Sigmoid colon (tissue), 7 donors: ENCODE results near the gene CD247. TPM values are rescaled to one million over a fixed set of nuclear protein-coding genes. Genes with fewer than 3 reads are reported as not detected.

ENCODE experiments used
- DNase-seq: peaks from one replicate; pipeline ENCODE4 v3.0.0-alpha.2; 2019
- H3K27ac ChIP-seq, 4 donors: fragments of 200-600 bp; sonication (generic); one replicate each; pipeline ENCODE4 v1.5.1; 2016 to 2019; ENCODE audit warnings: mild to moderate bottlenecking in 1 of 4
- H3K27me3 ChIP-seq, 3 donors: fragments of 200-600 bp; sonication (generic); one replicate each; pipeline ENCODE4 v1.5.1; 2019; ENCODE audit warnings: mild to moderate bottlenecking in 1 of 3
- H3K36me3 ChIP-seq, 4 donors: fragments of 200-600 bp; sonication (generic); one replicate each; pipeline ENCODE4 v1.5.1; 2016 to 2019
- H3K4me1 ChIP-seq, 4 donors: fragments of 200-600 bp; sonication (generic); one replicate each; pipeline ENCODE4 v1.5.1; 2017 to 2019
- H3K4me3 ChIP-seq, 4 donors: fragments of 200-600 bp; sonication (generic); one replicate each; pipeline ENCODE4 v1.5.1; 2017 to 2019; ENCODE audit warnings: mild to moderate bottlenecking in 2 of 4, moderate library complexity in 1 of 4
- H3K9me3 ChIP-seq, 4 donors: fragments of 200-600 bp in 3 of 4; sonication (generic) in 3 of 4; one replicate each; pipeline versions ENCODE4 v1.5.1 to v1.6.1; 2013 to 2019
- CTCF ChIP-seq, 4 experiments: fragments of 450-650 bp in 3 of 4; fragments of 200-600 bp in 1 of 4; IDR thresholded peaks; one replicate each; pipeline ENCODE4 v1.5.1; 2016 to 2019; ENCODE audit warnings: antibody characterized with exemption in 4 of 4, mild to moderate bottlenecking in 3 of 4, moderate library complexity in 2 of 4
- EP300 ChIP-seq, 4 donors: sonication (generic); formaldehyde crosslinking; IDR thresholded peaks; one replicate each; pipeline ENCODE4 v1.6.1; 2017; ENCODE audit warnings: antibody characterized with exemption in 4 of 4
- POLR2A ChIP-seq, 2 donors: fragments of 450-650 bp; IDR thresholded peaks; one replicate each; pipeline ENCODE4 v1.6.1; 2016; ENCODE audit warnings: antibody characterized with exemption in 2 of 2, mild to moderate bottlenecking in 2 of 2, moderate library complexity in 2 of 2
- POLR2AphosphoS5 ChIP-seq, 4 donors: sonication (generic); formaldehyde crosslinking; IDR thresholded peaks; one replicate each; pipeline ENCODE4 v1.6.1; 2017; ENCODE audit warnings: antibody characterized with exemption in 4 of 4
- WGBS, 2 donors: extraction: QIAGEN DNeasy Blood & Tissue Kit; methylation state at CpG; one replicate each; pipeline ENCODE4 v1.1.7; 2013; 5-methylcytosine and 5-hydroxymethylcytosine counted together
- intact Hi-C: fragments of 100-400 bp; cut with DNase I; formaldehyde crosslinking; loops from one replicate; pipeline ENCODE4 v1.15.1; 2023
- polyA plus RNA-seq, 3 donors: library from polyadenylated mRNA; stranded (reverse); fragments of 200-250 nt; gene quantifications; one replicate each; pipeline ENCODE4 v1.2.3, GENCODE V29; 2013
- total RNA-seq, 4 donors: library from RNA; depleted of rRNA; stranded (reverse); fragments of >200 nt; gene quantifications; one replicate each; pipeline ENCODE4 v1.1.0, GENCODE V29; 2016
- donor health status: healthy with polysubstance abuse.
- donor health status: Bipolar disorder and iron deficiency.
- donor health status: healthy.

The CD247 gene
- total RNA-seq (1 to 10 TPM in 1 of 4 donors, under 1 TPM in 1, not detected in 2; 0.36 to 1.8 TPM), polyA plus RNA-seq (10 to 100 TPM in 1 of 3 donors, under 1 TPM in 1, not detected in 1; 0.92 to 20.3 TPM)

GRCh38 chr1:167518331-167518700 lies at the start of gene CD247:
TSS of gene CD247 (minus strand) at chr1:167518529. CDS start at chr1:167518465, 64 bp downstream.
- TF ChIP-seq CTCF (IDR thresholded peaks at IDR 0.05) (no peak), EP300 (IDR thresholded peaks at IDR 0.05) (no peak), POLR2AphosphoS5 (IDR thresholded peaks at IDR 0.05) (no peak), POLR2A (IDR thresholded peaks at IDR 0.05) (no peak)
- 64 to 92% methylated on average over 14 of the region's 14 CpGs for WGBS, 2 donors
- no peaks in the 10 kb centered on the region for H3K9me3 ChIP-seq
- intact Hi-C loops, result no loop called here
- no peaks in the 10 kb centered on the region for H3K27me3 ChIP-seq
- H3K27ac ChIP-seq, result no peak within 1 kb of the TSS
- no peaks in the 10 kb centered on the region for H3K4me1 ChIP-seq
- DNase-seq, result no peak
- H3K36me3 ChIP-seq, result no peaks in the 10 kb centered on the region
- H3K4me3 ChIP-seq, result no peak within 1 kb of the TSS

GRCh38 chr1:167567663-167568062 lies 49.3 kb upstream of the CD247 start:
- no peak for DNase-seq
- intact Hi-C loops, result no loop called here

GRCh38 chr1:167566766-167567165 lies 48.4 kb upstream of the CD247 start:
- no peak for TF ChIP-seq CTCF (IDR thresholded peaks at IDR 0.05)
- TF ChIP-seq POLR2A (IDR thresholded peaks at IDR 0.05), result no peak
- TF ChIP-seq POLR2AphosphoS5 (IDR thresholded peaks at IDR 0.05), result no peak
- no peak for TF ChIP-seq EP300 (IDR thresholded peaks at IDR 0.05)
- intact Hi-C loops, result no loop called here
- no peaks in the 10 kb centered on the region for H3K4me1 ChIP-seq
- H3K9me3 ChIP-seq, result no peaks in the 10 kb centered on the region
- no peak for DNase-seq
- 72 to 89% methylated on average over 3 of the region's 3 CpGs for WGBS, 2 donors
- no peak overlapping the region for H3K4me3 ChIP-seq
- H3K27me3 ChIP-seq, result no peaks in the 10 kb centered on the region
- no peaks in the 10 kb centered on the region for H3K36me3 ChIP-seq
- H3K27ac ChIP-seq, result no peak overlapping the region

More at GRCh38 chr1:167567663-167568062, 49.3 kb upstream of the CD247 start:
- H3K27ac ChIP-seq, result no peak overlapping the region
- H3K4me3 ChIP-seq, result no peak overlapping the region
- no peaks in the 10 kb centered on the region for H3K27me3 ChIP-seq
- H3K36me3 ChIP-seq, result no peaks in the 10 kb centered on the region
- H3K9me3 ChIP-seq, result no peaks in the 10 kb centered on the region
- H3K4me1 ChIP-seq, result no peaks in the 10 kb centered on the region
- no peak for TF ChIP-seq POLR2AphosphoS5 (IDR thresholded peaks at IDR 0.05)
- 32 to 70% methylated on average over 5 of the region's 5 CpGs for WGBS, 2 donors

GRCh38 chr1:167565922-167566321 lies 47.6 kb upstream of the CD247 start:
- intact Hi-C loops, result no loop called here
- TF ChIP-seq POLR2A (IDR thresholded peaks at IDR 0.05) (no peak), POLR2AphosphoS5 (IDR thresholded peaks at IDR 0.05) (no peak), EP300 (IDR thresholded peaks at IDR 0.05) (no peak), CTCF (IDR thresholded peaks at IDR 0.05) (no peak)
- Histone ChIP-seq H3K27ac (no peak overlapping the region), H3K36me3 (no peaks in the 10 kb centered on the region), H3K27me3 (no peaks in the 10 kb centered on the region), H3K9me3 (no peaks in the 10 kb centered on the region), H3K4me1 (no peaks in the 10 kb centered on the region), H3K4me3 (no peak overlapping the region)
- no peak for DNase-seq
- 85% methylated on average over 5 of the region's 5 CpGs for WGBS, 2 donors

- intact Hi-C loops, result no loop called here
- DNase-seq, result no peak
- 80 to 84% methylated on average over 5 of the region's 5 CpGs for WGBS, 2 donors
- H3K27me3 ChIP-seq, result no peaks in the 10 kb centered on the region
- no peak overlapping the region for H3K27ac ChIP-seq
- H3K4me1 ChIP-seq, result no peaks in the 10 kb centered on the region
- H3K9me3 ChIP-seq, result no peaks in the 10 kb centered on the region
- H3K4me3 ChIP-seq, result no peak overlapping the region
- no peaks in the 10 kb centered on the region for H3K36me3 ChIP-seq
- TF ChIP-seq EP300 (IDR thresholded peaks at IDR 0.05), result no peak
- TF ChIP-seq CTCF (IDR thresholded peaks at IDR 0.05), result no peak
- TF ChIP-seq POLR2AphosphoS5 (IDR thresholded peaks at IDR 0.05), result no peak
- no peak for TF ChIP-seq POLR2A (IDR thresholded peaks at IDR 0.05)
Measured at GRCh38 chr1:167564612-167565270, 46.4 kb upstream of the CD247 start.
